Myocyte (in vitro differentiated cells): ENCODE results near the gene DNAAF2. TPM values are rescaled to one million over a fixed set of nuclear protein-coding genes. Genes with fewer than 3 reads are reported as not detected.
A peak's percentile ranks its signal among the peaks of the same experiment; 100 is the strongest.

Experiments used
- DNase-seq: peaks from one replicate; pipeline ENCODE4 v3.0.0-alpha.2; 2012; ENCODE audit warnings: low read depth
- polyA plus RNA-seq: library from polyadenylated mRNA; unstranded; fragments of >200 nt; gene quantifications from one replicate; pipeline ENCODE4 v1.2.1, GENCODE V29; 2012; ENCODE audit warnings: missing spikeins
- total RNA-seq: library from RNA; depleted of rRNA; stranded (reverse); fragments of >200 nt; gene quantifications from 2 replicates; pipeline ENCODE4 v1.2.3, GENCODE V29; 2014

DNAAF2 gene, protein sequence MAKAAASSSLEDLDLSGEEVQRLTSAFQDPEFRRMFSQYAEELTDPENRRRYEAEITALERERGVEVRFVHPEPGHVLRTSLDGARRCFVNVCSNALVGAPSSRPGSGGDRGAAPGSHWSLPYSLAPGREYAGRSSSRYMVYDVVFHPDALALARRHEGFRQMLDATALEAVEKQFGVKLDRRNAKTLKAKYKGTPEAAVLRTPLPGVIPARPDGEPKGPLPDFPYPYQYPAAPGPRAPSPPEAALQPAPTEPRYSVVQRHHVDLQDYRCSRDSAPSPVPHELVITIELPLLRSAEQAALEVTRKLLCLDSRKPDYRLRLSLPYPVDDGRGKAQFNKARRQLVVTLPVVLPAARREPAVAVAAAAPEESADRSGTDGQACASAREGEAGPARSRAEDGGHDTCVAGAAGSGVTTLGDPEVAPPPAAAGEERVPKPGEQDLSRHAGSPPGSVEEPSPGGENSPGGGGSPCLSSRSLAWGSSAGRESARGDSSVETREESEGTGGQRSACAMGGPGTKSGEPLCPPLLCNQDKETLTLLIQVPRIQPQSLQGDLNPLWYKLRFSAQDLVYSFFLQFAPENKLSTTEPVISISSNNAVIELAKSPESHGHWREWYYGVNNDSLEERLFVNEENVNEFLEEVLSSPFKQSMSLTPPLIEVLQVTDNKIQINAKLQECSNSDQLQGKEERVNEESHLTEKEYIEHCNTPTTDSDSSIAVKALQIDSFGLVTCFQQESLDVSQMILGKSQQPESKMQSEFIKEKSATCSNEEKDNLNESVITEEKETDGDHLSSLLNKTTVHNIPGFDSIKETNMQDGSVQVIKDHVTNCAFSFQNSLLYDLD
- total RNA-seq = 12.5 and 15.6 TPM in 2 replicates
- polyA plus RNA-seq = 5.2 TPM

DNA sequence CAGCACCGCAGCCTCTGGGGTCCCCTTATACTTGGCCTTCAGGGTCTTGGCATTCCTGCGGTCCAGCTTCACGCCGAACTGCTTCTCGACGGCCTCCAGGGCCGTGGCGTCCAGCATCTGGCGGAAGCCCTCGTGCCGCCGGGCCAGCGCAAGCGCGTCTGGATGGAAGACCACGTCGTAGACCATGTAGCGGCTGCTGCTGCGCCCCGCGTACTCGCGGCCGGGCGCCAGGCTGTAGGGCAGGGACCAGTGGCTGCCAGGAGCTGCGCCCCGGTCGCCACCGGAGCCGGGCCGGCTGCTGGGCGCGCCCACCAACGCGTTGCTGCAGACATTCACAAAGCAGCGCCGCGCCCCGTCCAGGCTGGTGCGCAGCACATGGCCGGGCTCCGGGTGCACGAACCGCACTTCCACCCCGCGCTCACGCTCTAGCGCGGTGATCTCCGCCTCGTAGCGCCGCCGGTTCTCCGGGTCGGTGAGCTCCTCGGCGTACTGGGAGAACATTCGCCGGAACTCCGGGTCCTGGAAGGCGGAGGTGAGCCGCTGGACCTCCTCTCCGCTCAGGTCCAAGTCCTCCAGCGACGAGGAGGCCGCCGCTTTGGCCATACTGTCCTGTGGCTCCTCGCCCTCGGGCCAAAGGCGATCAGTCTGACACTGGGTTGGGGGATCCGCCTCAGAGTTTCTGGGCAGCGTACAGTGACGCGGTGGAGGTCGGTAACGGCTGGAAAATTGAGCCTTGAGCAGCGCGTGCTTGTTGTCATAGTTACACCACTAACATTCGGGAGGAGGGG lies at the start of gene DNAAF2:
DNAAF2 (minus strand) TSS at position 698 of the 788 bp plus-strand sequence; CDS start at position 603, 95 bp downstream.
- peak; percentile 76 for DNase-seq

DNA sequence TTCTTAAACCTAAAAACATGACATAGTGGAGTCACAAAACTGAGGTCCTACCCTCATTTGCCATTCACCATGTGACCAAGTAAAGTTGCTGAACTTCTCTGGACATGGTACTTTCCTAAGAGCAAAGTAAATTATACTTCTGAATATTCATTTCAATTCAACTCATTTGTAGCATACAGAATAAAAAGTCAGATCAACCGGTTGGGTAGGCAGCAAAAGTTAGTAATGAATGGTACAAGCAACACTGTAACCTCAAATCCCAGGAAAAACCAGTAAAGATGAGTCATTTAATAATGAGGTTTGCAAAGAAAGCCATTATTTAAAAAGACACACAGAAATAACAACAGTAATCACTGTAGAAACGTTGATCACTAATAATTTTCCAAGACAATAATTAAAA lies 44.2 kb upstream of the DNAAF2 start:
- DNase-seq = peak; percentile 24

DNA sequence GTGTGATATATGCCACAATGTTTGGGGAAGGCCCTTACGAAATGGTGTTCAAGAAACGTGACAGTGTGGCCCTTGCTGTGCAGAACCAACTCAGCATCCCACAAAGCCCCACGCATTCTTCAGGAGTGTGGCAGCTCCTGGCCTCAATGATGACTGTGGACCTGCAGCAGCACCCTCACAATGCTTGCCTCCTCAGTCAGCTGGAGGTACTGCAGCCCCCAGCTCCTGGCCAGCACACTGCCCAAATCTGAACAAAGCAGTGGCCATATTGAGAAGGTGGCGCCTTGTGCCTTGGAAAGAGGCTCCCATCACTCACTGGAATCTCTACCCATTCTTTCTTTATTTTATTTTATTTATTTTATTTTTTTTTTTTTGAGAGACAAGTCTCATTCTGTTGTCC lies 42.6 kb upstream of the DNAAF2 start:
- DNase-seq = no peak

DNA sequence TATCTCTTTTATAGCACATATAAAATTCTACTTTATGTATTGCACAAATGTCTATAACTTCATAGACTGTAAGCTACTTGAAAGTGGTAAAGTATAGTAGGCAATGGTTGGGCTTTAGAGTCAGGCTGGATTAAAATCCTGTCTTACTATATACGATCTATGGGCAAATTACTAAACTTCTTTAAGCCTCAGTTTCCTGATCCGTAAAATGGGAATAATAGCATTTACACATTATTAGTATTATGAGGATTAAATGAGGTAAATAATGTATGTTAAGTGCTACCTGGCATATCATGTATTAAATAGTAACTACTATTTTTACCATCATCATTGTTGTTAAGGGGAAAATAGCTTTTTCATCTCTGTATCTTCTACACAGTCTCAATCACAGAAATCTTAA lies 38.5 kb upstream of the DNAAF2 start:
- DNase-seq = no peak

DNA sequence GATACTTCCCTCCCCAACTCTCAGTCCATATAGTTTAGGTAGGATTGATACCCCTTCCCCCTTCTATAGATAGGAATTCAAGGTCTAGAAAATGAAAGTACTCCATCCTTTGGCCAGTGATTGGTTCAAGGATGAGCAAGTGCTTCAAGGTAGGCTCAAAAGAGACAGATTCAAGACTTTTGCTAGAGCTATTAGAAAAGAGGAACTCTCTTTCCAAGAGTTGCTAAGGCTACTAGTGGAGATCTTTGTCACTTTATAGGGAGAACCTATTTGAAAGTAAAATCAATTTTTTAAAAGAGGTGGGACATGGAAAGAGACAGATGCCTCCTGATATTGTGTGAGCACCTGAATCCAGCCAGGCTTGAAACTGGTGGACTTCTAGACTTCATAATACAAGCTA lies 35.4 kb upstream of the DNAAF2 start:
- no peak for DNase-seq

DNA sequence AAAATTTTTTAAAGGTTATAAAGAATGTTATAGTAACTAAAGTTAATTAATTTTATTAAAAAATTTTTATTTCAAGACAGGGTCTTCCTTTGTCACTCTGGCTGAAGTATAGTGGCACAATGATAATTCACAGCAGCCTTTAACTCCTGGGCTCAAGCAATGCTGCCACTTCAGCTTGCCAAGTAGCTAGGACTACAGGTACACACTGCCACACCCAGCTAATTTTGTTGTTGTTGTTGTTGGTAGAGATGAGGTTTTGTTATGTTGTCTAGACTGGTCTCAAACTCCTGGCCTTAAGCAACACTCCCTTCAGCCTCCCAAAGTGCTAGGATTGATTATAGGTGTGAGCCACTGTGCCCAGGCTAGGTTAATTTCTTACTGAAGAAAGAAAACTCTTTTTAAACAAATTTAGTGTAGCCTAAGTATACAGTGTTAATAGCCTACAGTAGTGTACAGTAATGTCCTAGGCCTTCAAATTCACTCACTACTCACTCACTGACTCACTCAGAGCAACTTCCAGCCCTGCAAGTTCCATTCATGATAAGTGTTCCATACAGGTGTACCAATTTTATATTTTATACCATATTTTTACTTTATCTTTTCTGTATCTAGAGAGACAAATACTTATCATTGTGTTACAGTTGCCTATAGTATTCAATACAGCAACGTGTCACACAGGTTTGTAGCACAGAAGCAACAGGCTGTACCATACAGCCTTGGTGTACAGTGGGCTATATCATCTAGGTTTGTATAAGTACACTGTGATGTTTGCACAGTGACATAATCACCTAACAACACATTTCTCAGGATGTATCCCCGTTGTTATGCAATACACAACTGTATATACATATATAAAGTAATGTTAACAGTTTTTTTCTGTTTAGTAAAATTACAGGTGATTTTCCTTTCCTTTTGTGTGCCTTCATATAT lies 24.7 kb upstream of the DNAAF2 start:
- no peak for DNase-seq

DNA sequence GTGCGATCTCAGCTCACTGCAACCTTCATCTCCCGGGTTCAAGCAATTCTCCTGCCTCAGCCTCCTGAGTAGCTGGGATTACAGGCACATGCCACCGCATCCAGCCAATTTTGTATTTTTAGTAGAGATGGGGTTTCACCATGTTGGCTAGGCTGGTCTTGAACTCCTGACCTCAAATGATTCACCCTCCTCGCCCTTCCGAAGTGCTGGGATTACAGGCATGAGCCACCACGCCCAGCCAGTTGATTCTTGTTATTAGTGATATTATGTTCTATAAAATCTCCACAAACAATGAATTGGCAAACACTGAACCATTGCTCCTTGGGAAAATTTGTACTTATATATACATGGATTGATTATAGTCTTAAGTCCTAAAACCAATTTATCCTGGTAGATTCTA lies 22.5 kb upstream of the DNAAF2 start:
- DNase-seq = peak; percentile 54

DNA sequence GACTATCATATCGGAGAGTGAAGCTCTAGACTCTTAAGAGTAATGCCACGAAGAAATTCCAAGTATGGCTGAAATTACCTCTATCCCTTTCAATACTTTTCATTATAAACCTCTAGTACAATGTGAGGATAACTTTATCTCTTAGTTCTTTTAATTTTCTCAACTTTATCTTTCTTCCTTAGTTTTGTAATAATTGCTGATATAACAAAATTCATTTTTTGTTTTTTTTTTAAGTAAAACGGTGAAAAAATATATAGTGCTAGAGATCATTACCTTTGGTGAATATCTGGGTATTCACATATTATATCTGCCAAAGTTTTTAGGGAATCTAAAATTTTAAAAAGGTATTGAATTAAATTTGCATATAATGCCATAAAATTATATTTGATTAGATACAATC lies 19.5 kb upstream of the DNAAF2 start:
- DNase-seq = no peak

DNA sequence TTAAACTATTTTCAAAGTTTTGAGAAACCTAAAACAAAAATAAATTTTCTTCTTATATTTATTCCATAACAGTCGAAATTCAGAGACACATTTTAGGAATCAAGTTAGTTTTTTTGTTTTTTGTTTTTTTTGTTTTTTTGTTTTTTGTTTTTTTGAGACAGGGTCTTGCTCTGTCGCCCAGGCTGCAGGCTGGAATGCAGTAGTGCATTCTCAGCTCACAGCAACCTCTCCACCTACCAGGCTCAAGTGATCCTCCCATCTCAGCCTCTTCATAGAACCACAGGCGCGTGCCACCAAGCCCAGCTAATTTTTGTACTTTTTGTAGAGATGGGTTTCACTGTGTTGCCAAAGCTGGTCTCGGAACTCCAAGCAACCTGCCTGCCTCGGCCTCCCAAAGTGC lies 18.5 kb upstream of the DNAAF2 start:
- DNase-seq = no peak

DNA sequence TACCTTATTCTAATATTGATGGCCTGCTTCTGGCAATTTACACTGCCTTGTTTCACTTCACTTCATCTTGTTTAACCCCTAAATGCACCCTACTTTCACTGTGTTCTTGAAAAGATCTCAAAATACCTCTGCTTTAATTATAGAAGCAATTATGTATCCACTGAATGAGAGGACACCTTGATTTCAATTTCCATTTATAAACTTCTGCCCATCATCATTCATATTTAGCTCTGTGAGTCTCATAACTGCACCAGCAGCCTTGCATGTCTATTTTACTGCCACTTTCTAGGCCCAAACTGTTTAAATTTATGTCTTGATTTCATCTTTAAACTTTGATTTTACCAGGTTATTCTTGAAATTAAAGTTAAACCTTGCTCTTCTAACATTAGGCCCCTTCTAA lies 7.1 kb upstream of the DNAAF2 start:
- no peak for DNase-seq

DNA sequence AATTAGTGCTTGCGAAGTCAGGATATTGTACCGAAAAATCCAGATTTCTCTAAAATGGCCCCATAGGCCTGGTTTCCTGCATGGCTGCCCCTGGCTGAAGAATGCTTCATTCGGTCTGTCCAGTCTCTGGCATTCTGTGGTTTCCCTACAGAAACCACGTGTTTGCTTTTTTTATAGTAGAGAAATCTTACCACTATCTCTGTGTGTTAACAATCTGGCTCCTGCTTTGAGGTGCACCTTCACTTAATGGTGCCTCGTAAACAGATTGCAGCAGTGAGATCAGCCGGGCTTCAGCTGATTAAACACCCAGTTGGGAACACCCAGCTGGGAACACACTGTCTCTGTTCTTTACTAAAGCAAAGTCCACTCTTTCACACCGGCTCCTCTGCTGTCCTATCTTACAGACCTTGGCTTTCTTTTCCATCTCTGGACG lies 6.7 kb upstream of the DNAAF2 start:
- DNase-seq = peak; percentile 35

DNA sequence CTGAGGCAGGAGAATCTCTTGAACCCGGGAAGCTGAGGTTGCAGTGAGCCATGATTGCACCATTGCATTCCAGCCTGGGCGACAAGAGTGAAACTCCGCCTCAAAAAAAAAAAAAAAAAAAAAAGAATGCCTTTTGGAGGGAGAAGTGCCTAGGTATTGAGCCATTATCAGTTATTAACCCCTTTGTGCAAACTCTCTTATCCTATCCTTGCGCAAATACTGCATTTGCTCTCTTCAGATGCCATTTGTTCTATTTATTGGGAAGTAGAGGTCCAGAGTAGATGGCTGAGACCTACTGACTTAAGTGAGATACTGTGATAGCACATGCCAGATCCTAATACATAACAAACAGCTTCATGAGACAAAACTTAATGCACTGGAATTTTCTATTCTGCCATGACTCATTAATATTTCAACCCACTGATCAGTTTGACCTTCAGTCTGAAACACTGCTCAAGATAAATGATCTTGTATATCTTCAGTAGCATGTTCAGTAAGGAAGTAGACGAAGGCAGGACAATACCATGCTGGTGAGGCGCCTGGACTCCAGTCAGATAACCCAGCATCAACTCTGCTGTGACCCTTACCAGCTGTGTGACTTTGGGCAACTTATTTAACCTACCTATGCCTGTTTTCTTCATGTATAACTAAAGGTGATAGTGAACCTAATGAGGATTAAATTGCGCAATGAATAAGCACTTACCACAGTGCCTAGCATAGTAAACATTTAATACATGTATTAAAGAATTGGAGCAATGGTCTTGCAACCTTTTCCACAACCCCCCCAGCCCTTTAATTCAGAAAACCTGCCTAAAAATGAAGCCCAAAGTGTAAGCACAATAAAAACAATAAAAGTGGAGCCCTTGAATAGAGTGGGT lies 5.7 kb upstream of the DNAAF2 start:
- DNase-seq = no peak

DNA sequence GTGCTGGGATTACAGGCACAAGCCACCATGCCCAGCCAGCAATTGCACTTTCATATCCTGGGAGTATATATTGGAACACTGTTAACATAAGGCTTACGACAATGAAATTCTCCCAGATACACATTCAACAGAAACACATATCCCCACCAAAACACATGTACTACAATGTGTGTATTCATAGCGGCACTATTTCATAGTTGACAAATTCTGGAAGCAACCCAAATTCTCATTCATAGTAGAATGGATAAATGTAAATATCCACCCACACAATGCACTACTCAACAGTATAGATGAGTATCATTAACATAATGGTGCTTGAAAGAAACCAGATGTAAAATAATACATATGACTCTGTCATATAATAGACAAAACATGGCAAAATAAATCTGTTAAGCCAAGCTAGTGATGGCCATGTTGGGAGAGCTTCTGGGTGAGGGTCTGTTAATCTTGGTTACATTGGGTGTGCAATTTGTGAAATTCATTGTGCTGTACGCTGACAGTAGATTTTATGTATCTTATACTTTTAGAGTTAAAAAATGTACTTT lies 2.6 kb upstream of the DNAAF2 start:
- no peak for DNase-seq

DNA sequence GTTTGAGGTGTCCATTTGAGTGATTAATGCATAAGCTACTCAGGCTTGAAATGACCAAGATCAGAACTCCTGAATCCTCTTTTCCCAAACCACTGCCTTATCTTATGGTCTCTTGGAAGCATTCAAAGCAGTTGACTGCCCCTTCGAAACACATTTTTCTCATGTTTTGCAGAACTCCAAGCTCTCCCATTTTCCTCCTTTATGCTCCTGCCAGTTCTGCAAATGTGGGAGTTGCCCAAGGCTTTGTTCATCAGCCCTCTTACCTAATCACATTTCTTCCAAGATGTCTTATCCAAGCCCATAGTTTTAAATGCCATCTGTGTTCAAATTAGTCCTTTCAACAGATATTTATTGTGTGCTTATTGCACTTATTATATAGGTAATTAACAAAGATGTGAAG lies 1.8 kb upstream of the DNAAF2 start:
- DNase-seq = no peak

DNA sequence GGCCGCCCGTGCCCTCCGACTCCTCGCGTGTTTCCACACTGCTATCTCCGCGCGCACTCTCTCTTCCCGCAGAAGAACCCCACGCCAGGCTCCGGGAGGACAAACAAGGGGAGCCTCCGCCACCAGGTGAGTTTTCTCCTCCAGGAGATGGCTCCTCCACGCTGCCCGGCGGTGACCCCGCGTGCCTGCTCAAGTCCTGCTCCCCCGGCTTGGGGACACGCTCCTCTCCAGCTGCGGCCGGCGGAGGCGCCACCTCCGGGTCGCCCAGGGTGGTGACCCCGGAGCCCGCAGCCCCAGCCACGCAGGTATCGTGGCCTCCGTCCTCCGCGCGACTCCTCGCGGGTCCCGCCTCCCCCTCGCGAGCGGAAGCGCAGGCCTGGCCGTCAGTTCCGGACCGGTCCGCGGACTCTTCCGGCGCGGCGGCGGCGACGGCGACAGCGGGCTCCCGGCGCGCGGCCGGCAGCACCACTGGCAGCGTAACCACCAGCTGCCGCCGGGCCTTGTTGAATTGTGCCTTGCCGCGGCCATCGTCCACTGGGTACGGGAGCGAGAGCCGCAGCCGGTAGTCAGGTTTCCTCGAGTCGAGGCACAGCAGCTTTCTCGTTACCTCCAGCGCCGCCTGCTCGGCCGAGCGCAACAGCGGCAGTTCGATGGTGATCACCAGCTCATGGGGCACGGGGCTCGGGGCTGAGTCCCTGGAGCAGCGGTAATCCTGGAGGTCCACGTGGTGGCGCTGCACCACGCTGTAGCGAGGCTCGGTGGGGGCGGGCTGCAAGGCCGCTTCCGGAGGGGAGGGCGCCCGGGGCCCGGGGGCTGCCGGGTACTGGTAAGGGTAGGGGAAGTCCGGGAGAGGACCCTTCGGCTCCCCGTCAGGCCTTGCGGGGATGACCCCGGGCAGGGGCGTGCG lies 1.2 kb downstream of the DNAAF2 start:
- DNase-seq = peak; percentile 95

DNA sequence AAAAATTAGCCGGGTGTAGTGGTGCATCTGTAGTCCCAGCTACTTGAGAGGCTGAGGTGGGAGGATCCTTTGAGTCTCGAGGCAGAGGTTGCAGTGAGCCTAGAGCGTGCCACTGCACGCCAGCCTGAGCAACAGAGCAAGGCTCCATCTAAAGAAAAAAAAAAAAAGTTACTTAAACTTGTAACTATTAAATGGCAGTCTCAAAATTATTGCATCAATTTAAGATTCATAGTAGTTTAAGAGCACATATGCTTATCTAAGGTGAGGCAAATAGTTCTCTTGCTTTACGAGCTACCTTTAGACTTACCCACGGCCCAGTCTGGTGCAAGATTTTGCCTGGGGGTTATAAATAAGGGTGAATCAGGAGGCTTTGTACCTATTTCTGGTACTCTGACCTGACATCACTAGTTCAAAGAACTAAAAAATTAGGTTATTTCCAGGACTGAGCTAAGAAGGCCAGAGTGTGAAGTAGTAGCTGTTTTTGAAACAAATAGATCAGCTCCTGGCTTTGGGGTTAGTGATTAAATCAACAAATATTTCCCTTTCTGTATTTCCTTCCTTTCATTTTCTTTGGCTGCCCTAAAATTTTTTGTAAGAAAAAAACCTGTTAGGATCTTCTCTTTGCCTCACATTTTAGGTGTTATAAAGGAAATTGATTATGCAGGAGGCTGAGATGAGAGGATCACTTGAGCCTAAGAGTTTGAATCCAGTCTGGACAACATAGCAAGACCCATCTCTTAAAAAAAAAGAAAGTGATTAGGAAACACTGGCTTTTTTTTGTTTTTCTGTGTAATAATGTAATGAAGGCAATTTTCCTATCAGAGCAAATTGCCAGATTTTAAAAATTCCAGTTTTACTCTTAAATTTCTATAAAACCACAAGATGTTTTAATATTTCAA lies 10.9 kb downstream of the DNAAF2 start:
- no peak for DNase-seq

DNA sequence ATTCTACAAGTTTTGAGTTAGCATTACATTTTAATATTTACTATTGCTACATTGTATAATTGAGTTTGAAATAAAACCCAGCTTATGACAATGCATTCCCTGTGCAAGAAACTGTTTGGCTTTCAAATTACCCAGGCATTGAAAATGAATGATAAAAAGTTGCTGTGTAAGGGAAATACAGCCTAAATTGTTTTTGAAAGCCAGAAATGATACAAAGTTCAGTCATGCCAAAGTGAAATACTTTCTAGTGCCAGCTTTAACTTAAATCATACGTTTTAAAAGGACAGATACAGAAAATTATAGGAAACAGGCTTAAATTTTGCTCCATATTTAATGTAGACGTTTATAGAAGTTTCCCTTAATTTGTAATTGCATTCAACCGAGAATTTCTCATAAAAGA lies 11.7 kb downstream of the DNAAF2 start:
- no peak for DNase-seq
